NCI-H1048 (cell line): ENCODE results near the gene ADD1.
"Not testable (repeated sequence)": the region's sequence is repeated elsewhere in the genome, so short reads cannot be mapped to it uniquely, and the experiment has no call there.

ENCODE experiments used
- DNase-seq: peaks from one replicate; lab custom pipeline; 2025; lab: John Stamatoyannopoulos, UW

ADD1 gene

DNA sequence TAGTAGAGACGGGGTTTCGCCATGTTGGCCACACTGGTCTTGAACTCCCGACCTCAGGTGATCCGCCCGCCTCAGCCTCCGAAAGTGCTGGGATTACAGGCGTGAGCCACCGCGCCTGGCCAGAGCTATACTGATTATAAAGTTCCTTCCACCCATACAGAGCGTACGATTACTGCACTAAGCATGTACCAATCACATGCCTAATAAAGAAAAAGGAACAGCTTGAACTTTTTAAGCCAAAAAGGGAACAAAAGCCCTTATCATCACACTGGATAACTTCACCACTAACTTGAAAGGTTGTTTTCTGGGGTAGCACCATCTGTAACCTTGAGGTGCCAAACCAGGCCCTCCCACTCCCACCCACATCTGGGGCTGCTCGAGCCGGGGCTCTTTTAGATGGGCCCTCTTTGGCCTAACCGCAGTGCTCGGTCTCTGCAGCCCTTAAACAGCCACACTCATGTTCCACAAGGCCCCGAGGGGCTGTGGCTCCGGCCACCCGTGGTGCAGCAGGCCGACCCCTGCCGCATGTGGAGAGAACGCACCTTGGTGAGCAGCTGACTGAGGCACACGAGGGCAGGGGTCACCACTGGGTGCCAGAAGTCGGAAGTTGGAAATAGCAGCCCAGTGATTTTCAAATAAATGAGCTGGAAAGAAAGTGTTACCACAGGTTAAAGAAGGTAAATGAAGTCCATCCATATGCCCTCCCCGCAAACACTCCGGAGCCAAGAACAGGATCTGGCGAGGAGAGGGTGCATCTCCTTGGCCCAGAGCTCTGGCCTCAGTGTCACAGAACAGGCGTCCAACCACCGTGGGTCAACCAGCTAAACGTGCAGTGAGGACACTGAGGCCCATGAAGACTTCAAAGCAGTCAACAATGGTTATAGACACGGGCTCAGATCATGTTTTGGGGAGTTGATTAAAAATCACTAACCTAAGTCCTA is 101.2 kb downstream of the ADD1 start:
- no peak for DNase-seq

DNA sequence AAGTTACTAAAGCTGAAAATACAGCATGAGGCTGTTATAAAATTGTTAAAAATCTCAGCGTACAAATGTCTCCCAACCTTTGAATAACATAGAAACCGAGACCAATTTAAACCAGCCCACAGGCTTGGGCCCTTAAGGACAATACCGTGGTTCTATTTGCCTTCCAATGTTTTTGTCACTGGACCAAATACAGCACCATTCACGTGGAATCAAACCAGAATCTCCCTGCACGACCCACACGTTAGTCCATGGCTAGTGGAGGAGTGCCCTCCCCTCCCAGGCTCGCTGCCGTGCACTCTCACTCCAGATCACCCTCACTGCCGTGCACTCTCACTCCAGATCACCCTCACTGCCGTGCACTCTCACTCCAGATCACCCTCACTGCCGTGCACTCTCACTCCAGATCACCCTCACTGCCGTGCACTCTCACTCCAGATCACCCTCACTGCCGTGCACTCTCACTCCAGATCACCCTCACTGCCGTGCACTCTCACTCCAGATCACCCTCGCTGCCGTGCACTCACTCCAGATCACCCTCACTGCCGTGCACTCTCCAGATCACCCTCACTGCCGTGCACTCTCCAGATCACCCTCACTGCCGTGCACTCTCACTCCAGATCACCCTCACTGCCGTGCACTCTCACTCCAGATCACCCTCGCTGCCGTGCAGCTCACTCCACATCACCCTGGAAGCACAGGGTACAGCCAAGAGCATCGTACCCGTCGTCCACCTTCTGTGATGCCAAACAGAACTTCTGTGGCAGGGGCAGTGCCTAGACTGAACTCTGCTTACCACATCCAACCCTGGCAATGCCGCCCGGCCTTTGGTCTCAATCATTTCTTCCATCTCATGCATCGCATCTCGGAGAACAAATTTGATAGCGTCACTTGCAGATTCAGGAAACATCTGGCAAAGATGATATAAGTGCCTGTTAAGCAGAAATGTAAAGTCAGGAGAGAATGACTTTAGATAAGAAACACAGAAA is 102.3 kb downstream of the ADD1 start:
- DNase-seq, result not testable (repeated sequence)

DNA sequence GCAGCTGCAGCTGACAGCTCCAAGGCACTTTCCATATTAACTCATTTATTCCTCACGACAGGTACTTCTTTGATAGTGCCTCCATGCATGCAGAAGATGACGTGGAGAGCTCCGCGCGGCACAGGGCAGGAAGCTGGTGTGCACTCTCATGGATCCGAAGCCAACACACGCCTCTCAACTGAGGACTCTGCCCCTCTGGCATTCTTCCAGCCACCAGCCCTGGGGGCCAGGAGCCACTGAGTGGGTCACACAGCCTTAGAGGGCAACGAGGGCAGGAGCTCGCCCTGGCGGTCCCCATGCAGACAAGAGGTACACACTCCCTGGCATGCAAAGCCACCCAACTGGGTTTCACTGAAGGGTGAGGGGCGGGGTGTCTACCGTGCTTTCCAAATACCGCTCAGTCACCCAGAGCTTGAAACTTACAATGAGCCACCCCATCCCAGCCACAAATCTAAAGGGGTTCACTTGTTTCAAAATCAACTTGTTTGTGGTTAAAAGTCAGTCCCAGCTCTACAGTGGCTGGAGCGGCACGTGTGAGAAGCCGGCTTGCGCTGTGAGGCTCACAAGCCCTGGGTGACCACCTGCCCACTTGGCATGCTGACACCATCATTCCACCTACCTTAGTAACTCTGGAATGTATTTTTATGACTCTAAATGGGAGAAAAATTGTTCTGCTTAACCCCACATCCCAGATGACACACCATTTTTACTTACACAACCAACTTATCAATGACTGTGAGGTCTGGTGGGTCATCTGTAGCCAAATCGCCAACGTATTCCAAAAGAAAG is 103.4 kb downstream of the ADD1 start:
- DNase-seq, result no peak

DNA sequence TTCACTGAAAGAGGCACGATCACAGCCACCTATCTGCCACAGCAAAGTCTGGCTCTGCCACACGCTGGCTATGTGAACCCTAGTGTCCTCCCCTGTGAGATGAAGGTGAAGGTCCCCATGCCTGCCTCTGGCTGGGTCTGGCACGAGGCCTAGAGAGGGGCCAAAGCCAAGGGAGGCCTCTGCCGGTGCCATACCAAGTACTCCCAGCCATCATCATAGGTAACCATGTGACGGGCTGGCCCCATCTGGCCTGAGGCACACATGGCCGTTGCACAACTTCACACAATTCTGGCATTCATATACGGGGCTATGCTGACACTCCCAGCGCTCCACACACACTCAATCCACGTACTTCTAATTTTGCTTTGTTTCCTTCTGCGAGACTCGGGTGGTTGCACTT is 104.3 kb downstream of the ADD1 start:
- DNase-seq, result no peak

DNA sequence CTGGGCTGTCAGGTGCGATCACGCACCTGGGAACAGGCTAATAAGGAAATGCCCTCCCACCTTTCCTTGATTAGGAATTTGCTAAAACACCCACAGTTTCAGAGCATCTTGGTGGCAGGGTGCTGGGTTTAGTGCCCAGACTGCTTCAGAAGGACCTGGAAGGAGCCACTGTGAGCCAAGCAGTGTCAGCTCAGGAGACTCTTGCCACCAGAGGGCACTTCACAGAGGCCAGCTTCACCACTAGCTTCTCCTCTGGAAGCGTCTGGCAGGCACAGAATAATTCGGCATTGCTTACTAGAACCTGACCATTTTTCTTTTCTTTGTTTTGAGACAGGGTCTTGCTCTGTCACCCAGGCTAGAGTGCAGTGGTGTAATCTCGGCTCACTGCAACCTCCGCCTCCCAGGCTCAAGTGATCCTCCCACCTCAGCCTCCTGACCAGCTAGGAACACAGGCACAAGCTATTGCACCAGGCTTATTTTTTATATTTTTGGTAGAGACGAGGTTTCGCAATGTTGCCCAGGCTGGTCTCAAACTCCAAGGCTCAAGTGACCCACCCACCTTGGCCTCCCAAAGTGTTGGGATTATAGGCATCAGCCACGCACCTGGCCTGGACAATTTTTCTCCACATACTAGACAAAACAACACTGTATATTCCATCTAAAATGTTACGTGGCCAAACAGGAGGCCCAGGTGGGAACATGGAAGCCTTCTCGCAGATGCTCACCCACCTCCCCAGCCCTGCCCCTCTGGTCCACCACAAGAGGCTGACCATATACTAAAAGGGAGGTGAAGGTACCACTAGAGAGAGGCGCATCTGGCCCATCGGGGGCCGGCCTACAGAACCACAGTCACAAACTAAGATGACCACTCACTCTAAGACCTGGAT is 105.5 kb downstream of the ADD1 start:
- no peak for DNase-seq

DNA sequence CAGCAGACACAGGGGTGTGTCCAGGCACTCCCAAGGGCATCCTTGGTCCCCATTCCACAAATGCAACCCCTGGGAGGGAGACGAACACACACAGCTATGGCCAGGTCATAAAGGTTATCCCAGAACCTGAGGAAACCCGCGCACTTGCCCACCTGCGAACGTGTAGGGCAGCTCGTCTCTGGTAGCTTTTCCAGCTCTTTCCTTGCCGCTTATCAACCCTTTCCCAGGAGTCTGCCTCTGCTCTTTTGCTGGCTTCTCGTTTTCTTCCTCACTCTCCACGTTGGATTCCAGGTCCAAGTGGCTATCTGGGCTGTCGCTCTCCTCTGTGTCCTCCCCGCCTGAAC is 106.1 kb downstream of the ADD1 start:
- DNase-seq, result no peak

DNA sequence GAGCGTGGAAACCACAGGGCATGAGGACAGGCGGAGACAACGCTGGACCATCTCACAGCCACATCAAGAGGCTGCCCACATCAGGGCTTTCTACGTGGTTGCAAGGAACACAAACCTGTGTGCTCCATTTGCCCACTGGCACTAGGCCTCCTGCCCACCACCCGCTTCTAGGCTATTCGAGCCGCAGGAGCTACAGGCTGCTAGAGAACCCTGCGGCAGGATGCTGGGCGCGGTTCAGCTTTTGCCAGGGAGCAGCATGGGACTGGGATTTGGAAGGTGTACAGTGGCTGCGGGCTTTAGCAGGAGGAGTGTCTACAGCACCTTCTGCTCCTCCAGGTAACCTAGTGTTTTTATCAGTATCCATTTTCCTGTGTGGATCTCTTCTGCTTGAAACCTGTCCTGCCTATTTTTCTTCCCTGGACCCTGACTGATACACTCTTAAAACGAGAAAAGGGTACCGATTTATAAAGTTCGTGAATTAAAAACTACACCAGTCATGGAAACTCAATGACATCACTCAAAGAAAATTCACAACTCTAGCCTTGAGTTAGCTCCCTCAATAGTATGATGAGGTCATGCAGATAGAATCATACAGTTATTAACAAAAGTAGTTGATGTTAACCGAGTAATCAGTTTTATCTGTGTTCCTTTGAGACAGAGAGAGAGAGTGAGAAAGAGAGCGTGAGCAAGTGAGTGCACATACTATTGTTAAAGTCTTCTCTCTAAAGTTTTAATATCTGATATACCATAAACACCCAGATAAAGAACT is 106.8 kb downstream of the ADD1 start:
- no peak for DNase-seq

DNA sequence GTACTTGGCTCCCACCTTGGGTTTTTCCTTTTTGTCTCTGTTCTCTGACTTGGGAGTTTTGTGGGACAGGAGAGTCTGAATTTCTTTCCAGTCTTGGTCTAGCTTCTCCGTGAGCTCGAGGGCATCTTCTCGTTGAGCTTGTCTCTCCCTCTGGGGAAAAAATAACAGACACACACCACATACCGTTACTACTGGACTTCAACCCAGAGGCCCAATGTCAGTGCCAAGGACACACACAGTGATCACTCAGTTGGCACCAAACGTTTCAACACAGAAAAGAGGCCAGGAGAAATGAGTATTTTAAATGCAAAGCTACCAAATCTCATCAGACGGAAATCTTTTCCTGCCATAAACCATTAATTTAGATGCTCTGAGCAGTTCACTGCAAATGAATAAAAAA is 109.9 kb downstream of the ADD1 start:
- no peak for DNase-seq

DNA sequence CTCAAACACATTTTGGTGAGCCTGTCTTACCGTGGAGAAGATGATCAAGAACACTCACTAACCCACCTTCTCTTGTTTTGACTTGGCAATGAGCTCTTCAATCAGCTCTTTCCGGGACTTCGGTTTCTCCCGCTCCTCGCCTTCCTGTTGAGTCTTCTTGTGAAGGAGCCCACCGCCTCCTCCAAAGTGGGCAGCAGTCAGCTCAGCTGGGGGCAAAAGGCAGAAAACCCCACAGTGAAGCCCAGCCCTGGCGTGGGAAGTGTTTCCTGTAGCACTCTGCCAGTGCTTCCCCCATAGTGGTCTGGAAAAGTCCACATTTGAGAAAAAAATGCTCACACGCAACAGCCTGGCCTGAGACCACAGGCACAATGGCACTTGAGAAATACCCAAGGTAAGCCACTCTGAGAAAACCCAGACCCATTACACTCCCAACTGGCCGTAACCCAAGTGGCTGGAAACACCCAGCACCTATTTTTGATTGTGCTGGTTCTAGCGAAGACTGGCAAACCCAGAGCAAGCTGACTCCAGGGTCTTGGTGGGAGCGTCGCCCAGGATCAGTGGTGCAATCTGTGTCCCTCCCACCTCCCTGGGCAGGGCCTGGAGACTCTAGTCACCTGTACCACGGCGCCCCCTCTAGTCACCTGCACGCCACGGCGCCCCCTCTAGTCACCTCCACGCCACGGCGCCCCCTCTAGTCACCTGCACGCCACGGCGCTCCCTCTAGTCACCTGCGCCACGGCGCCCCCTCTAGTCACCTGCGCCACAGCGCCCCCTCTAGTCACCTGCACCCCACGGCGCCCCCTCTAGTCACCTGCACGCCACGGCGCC is 110.9 kb downstream of the ADD1 start:
- no peak for DNase-seq

DNA sequence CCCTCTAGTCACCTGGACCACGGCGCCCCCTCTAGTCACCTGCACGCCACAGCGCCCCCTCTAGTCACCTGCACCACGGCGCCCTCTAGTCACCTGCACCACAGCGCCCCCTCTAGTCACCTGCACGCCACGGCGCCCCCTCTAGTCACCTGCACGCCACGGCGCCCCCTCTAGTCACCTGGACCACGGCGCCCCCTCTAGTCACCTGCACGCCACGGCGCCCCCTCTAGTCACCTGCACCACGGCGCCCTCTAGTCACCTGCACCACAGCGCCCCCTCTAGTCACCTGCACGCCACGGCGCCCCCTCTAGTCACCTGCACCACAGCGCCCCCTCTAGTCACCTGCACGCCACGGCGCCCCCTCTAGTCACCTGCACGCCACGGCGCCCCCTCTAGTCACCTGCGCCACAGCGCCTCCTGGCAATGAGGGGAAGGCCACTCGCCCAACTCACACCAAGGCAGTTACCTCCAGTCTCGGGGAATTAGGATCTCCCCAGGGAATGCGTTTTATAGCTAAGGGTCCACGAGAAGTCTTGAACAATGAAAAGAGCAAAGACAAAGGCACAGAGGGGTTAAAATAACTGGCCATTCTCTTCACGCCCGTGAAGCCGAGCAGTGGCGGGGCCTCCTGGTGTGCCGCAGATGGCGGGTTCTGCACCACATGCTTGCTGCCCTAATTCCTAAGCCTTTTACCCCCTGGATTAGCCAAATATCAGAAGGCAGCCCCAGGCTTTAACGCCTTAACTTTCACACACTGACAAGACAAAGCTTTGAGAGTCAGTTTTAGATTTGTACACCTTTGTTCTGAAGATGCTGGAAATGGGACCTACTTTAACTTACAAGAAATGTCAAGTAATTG is 111.8 kb downstream of the ADD1 start:
- not testable (repeated sequence) for DNase-seq

DNA sequence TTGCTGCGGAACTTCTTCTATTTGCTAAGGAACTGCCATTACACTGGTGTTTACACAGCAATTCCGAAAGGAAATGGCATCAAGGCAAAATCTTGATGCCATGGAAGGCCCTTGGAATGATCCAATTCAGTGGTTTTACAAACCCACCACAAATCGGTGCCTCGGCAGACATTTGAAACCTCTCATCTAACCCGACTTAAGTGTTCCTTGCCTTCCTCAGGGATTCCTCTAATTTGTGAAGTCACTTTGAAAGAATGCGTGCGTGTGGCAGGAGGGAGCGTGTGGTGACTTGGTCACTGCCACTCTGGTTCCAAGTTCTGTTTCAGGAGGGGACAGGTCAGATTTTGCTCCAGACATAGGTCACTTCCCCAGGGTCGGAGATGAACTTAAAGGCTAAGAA is 114.8 kb downstream of the ADD1 start:
- DNase-seq, result no peak

DNA sequence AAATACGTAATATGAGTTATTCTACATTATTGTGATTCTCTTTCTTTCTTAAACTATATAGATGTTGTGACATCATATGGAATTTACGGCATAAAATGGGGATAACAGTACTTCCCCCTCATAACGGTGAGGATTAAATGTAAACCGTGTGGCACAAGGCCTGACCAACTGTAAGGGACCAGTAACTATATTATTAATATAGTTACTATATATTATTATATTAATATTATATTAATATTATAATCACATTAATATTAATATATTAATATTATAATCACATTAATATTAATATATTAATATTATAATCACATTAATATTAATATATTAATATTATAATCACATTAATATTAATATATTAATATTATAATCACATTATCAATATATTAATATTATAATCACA is 116.8 kb downstream of the ADD1 start:
- DNase-seq, result not testable (repeated sequence)

DNA sequence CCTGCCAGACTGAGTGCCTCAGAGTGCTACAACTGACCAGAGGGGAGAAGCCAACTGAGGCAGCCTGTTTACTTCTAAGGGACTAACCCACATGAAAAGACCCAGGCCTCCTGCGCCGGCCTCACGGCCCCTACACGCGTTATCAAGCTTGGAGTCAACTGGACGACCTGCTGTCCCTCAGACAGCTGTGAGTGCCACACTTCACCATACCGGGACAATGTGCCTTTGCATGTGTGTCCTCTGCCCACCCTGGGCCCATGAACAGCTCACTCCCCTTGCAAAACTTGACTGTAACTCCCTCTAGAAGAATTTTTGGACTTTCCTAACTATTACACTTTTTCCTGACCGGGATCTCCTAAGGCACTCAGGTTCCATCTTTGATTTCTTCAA is 117.8 kb downstream of the ADD1 start:
- DNase-seq, result no peak

DNA sequence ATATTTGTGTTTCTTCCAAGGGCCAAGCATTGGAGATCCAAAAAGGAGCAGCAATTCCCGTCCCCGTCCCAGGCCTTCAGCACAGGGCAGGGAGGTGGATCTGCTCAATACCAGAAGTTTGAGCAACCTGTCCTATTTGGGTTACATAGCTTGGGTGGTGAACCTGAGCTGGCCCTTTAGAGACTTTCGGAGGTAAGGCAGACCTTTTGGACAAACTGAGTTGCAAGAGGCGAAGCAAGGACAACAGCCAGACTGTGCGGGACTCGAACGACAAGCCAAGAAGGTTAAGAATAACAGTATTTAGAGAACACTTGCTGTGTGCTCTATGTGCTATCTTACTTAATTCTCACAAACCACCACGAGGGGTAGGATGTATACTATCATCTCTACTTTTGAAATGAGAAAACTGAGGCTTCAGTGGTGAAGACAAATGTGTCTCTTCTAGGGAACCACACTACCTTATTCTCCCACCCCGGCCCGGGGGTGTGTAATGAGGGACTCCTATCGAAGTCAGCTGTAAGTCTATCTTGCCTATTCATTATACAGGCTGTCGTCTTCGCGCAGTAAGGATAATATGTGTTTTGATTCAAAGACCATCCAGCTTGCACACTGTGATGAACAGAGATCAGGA is 118.3 kb downstream of the ADD1 start:
- DNase-seq, result no peak

DNA sequence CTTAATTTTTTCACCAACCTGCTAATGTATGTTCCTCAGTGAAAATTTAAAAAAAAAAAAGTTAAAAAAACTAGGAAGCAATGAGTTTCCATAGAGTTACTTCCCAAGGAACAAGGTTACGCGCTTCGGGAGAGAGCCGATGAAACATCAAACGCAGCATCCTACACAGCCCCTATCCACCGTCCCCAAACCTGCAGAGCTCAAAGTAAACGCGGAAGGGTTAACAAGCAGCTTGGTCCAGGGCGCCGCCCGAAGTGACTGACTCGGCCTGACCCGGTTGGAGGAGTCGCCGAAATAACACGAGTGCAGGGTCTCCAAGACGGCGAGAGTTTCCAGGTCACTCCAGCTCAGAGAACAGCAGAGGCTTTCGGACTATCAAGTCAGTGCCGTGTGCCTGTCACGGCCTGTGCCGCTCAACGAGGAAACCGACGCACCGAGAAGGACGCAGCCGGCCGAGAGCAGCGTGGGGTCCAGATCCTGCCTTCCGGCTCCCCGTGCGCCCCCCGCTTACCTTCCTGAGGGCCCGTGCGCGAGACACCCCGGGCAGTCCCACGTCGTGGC is 119.0 kb downstream of the ADD1 start:
- DNase-seq, result no peak

DNA sequence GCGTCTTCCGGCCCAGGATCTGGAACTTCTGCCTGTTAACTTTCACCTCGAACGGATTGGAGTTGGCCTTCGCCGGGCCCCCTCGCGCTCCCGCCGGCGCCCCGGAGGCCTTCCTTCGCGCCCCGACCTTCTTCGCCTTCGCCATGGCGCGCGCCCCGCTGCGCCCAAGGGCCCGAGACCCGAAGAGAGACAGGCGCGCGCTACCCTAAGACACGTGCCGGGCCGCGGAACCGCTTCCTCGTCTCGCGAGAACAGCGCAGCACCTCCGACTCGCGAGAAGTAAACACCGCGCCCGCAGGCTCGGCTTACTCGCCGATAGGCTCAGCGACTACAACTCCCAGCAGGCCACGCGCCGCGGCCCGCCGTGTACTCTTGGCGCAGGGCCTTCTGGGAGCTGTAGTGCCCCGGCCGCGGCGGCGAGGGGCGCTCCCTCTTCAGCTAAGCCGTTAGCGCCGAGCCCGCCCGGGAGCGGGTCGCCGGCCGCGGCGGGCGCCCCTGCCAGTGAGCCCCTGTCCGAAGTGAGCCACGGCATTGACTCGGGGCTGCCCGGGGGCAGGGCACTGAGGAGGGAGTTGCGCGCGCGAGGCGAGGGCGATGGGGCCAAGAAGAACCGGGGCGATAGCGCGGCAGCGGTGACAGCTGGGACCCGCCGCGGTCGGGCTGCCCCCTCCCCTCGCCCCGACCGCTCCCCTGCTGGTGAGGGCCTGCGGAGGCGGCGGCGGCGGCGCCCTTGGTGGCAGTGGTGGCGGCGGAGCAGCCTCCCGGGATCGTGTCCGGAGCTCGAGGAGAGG is 119.7 kb downstream of the ADD1 start, which contains the start of the genes GRK4 and NOP14:
TSS of gene GRK4 (plus strand) at position 397 of the 791 bp plus-strand sequence. CDS start 500 bp downstream, outside the sequence.
TSS of gene NOP14 (minus strand) at position 232 of the 791 bp plus-strand sequence. CDS start at position 145, 87 bp downstream.
- peak; percentile 96 for DNase-seq
